A673 (cell line): ENCODE measurements around the gene MYO1H. TPM values are rescaled to one million over a fixed set of nuclear protein-coding genes. Genes with fewer than 3 reads are reported as not detected.

Experiments
- BruUV-seq: library from RNA; stranded (reverse); fragments of 400-500 nt; replicated peaks from 2 replicates; lab custom pipeline; 2021; lab: Mats Ljungman, UMichigan
- CTCF ChIA-PET: fragments of 300-600 bp; sonication (Branson Sonifier 250); formaldehyde crosslinking; loops from one replicate; lab custom pipeline; 2022; ENCODE audit warnings: antibody characterized with exemption; lab: Charles Lee
- POLR2A ChIA-PET: fragments of 300-600 bp; sonication (Branson Sonifier 250); formaldehyde crosslinking; loops from one replicate; lab custom pipeline; 2022; ENCODE audit warnings: antibody characterized with exemption; ENCODE audit not compliant: low non-redundant PET; lab: Charles Lee
- DNase-seq: peaks from one replicate; pipeline ENCODE4 v3.0.0-alpha.2; 2015; ENCODE audit warnings: low spot score
- H3K27ac ChIP-seq: fragments of 200-600 bp; sonication (generic); 2 replicates; pipeline ENCODE4 v1.5.1; 2016; ENCODE audit warnings: mixed run types, low read depth, mild to moderate bottlenecking, mixed read lengths, antibody characterized with exemption, low read length; ENCODE audit not compliant: poor library complexity, severe bottlenecking
- H3K27me3 ChIP-seq: fragments of 200-600 bp; sonication (generic); replicated peaks from 2 replicates; pipeline ENCODE4 v1.6.1; 2017; ENCODE audit warnings: mixed run types, low read depth, mild to moderate bottlenecking, mixed read lengths, antibody characterized with exemption, low read length; ENCODE audit not compliant: insufficient read depth, poor library complexity
- H3K36me3 ChIP-seq: fragments of 200-600 bp; sonication (generic); 2 replicates; pipeline ENCODE4 v1.6.1; 2016; ENCODE audit warnings: mixed run types, mild to moderate bottlenecking, mixed read lengths, antibody characterized with exemption, low read length; ENCODE audit not compliant: insufficient read depth, poor library complexity, severe bottlenecking
- H3K4me1 ChIP-seq: fragments of 200-600 bp; sonication (generic); 2 replicates; pipeline ENCODE4 v1.6.1; 2017; ENCODE audit warnings: mixed run types, mild to moderate bottlenecking, mixed read lengths, antibody characterized with exemption, low read length; ENCODE audit not compliant: insufficient read depth, poor library complexity, severe bottlenecking
- H3K4me3 ChIP-seq: fragments of 200-600 bp; sonication (generic); 2 replicates; pipeline ENCODE4 v1.5.1; 2016; ENCODE audit warnings: low read depth, mixed run types, mild to moderate bottlenecking, mixed read lengths, low read length; ENCODE audit not compliant: poor library complexity, severe bottlenecking
- H3K9me3 ChIP-seq: fragments of 200-600 bp; sonication (generic); 2 replicates; pipeline ENCODE4 v1.6.1; 2016; ENCODE audit warnings: mixed run types, low read depth, mild to moderate bottlenecking, mixed read lengths, antibody characterized with exemption, low read length; ENCODE audit not compliant: poor library complexity, severe bottlenecking
- CTCF ChIP-seq: fragments of 300-800, 200-600 bp; sonication (generic); conservative IDR thresholded peaks from 2 replicates; pipeline ENCODE4 v1.5.1; 2017; ENCODE audit warnings: low read depth, mild to moderate bottlenecking, antibody characterized with exemption, low read length, moderate library complexity, mixed read lengths
- EZH2 ChIP-seq: fragments of 200-600 bp; sonication (generic); IDR thresholded peaks from 2 replicates; pipeline ENCODE4 v1.6.1; 2017; ENCODE audit warnings: borderline replicate concordance, low read depth, mild to moderate bottlenecking, mixed read lengths, antibody characterized with exemption, low read length; ENCODE audit not compliant: poor library complexity, severe bottlenecking
- intact Hi-C: fragments of 100-400 bp; cut with micrococcal nuclease; formaldehyde crosslinking; loops from one replicate; pipeline ENCODE4 v1.10.0; 2022; ENCODE audit not compliant: unreplicated experiment
- total RNA-seq: library from RNA; stranded (reverse); gene quantifications from 2 replicates; pipeline ENCODE4 v1.2.3, GENCODE V29; 2021

Gene MYO1H
- total RNA-seq, 1 experiment from 2014 or later: not detected

DNA sequence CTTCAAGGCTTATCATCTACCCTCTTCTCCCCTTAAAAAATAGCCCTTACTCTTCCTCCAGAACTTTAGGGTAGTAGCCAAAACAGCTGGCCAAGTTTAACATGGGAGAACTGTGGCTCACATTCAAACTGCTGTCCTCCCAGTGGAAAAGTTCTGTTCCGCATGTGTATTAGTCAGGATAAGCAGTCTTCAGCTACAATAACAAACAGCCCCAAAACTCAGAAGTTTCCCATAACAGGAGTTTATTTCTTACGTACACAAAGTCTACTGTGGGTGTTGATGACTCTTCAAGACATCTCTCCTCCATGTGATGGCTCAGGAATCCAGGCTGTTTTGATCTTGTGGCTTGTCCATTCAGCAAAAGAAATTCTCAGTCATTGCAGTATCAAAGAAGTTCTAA is 35.5 kb downstream of the MYO1H start:
- CTCF ChIA-PET: no interaction called here
- no TSS peak for BruUV-seq
- TF ChIP-seq EZH2 (no peak), CTCF (no peak)
- H3K4me1 ChIP-seq: no peaks in the 10 kb centered on the region
- no peaks in the 10 kb centered on the region for H3K36me3 ChIP-seq
- POLR2A ChIA-PET: no interaction called here
- no peaks in the 10 kb centered on the region for H3K9me3 ChIP-seq
- H3K27me3 ChIP-seq: peaks cover 5% of the 10 kb centered on the region
- H3K27ac ChIP-seq: no peak overlapping the region
- intact Hi-C loops: no loop called here
- DNase-seq: no peak
- H3K4me3 ChIP-seq: no peak overlapping the region

GRCh38 chr12:109385339-109386058 is 37.8 kb downstream of the MYO1H start:
- Histone ChIP-seq H3K4me3 (no peak overlapping the region), H3K4me1 (no peaks in the 10 kb centered on the region), H3K27ac (no peak overlapping the region), H3K36me3 (no peaks in the 10 kb centered on the region), H3K27me3 (peaks cover 5% of the 10 kb centered on the region), H3K9me3 (no peaks in the 10 kb centered on the region)
- BruUV-seq: no TSS peak
- intact Hi-C loops: loop anchor here (1.0 kb wide), 2 partner anchors 121 to 273 kb away; no protein-coding TSS in a partner anchor
- ChIA-PET POLR2A (interaction anchor here (0.5 to 0.7 kb wide), 2 partner anchors 298 to 1046 kb away, joined by 8 to 9 read pairs; no protein-coding TSS in a partner anchor), CTCF (interaction anchor here (0.6 to 1.2 kb wide), 6 partner anchors 8 to 301 kb away, joined by 3 to 26 read pairs (median 4); no protein-coding TSS in a partner anchor)
- TF ChIP-seq CTCF (peak; percentile 63), EZH2 (no peak)
- peak; percentile 59 for DNase-seq

DNA sequence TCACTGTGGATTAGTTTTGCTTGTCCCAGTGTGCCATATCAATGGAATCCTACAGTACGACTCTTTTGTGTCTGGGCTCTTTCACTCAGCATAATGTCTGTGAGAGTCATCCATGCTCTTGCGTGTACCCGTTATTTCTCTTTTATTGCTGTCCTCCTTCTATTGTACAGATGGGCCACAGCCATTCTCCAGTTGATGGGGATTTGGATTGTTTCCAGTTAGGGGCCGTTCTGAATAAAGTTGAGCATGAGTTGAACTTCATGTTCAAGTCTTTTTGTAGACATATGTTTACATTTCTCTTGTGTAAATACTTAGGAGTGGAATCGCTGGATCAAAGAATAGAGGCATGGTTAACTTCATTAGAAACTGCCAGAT is 38.3 kb downstream of the MYO1H start:
- Histone ChIP-seq H3K9me3 (no peaks in the 10 kb centered on the region), H3K4me3 (no peak overlapping the region), H3K4me1 (no peaks in the 10 kb centered on the region), H3K27me3 (peaks cover 5% of the 10 kb centered on the region), H3K36me3 (no peaks in the 10 kb centered on the region), H3K27ac (no peak overlapping the region)
- no peak for DNase-seq
- ChIA-PET POLR2A (interaction anchor here (0.5 kb wide), 1 partner anchor 1045 kb away, joined by 9 read pairs; no protein-coding TSS in a partner anchor), CTCF (interaction anchor here (0.7 to 1.2 kb wide), 5 partner anchors 8 to 814 kb away, joined by 3 to 26 read pairs (median 5); no protein-coding TSS in a partner anchor)
- intact Hi-C loops: no loop called here
- TF ChIP-seq CTCF: no peak
- no peak for TF ChIP-seq EZH2
- BruUV-seq: no TSS peak
